NCI-H1417 treated with DMSO at 0.1 percent for 48 hours (cell line): Measurements from ENCODE around the gene KMT2E.
A peak's percentile ranks its signal among the peaks of the same experiment; 100 is the strongest.

ENCODE experiments used
- DNase-seq: peaks from one replicate; lab custom pipeline; 2025; lab: John Stamatoyannopoulos, UW

Gene KMT2E

DNA sequence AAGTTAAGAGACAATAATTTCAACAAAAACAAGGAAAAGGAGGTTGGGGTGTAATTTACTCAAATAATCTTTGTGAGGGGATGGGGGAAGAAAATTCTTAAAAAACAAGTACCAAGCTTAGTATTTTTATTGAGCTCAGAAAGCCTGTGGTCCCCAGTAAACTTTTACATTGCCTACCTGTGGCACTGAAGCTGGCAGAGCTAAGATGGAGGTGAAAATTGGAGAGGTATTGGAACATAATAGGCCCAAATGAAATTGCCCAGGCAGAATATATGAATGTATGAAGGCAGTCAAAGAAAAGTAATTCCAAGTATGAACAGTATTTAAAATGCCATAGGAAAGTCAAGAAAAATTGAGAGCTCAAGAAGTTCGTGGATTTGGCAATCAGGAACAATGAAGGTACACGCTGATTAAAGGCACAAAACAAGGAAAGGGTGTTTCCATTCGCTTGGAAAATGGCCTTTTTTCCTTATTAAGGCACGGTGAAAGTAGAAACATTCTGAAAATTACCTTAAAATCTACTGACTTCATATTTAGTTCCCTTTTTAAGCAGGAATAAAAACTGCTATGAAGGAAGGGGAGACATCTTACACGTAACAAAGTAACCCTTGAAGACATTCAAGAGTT is 3.4 kb upstream of the KMT2E start:
- DNase-seq = no peak

DNA sequence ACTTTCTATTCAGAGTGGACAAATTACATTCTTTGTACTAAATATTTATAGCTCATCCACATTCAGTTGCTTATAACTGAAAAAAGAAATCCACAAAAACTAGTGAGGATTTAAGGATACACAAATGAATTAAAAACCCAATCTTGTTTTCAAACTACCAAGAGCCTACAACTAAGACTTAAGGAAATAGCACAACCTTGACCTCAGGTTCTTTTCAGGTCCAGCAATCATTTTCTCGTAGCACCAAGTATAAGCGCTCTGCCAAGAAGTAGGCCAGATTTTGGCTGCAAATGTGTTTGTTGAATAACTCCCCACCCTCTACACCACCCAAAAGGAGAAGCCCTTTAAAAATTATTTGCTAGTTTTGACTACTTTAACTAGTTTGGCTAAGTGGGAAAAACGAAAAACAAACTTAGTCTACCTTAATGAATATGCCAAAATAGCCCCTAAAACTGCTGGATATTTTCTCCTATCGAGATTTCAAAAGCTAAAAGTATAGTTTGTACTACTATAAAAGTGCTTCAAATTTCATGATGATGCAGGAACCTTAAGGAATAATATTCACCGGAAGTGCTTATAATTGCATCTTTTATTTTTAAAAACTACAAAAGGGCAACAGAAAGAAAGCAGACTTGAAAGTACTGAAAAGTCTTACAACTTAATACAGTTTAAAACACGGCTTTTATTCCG is 2.7 kb upstream of the KMT2E start:
- DNase-seq = no peak

DNA sequence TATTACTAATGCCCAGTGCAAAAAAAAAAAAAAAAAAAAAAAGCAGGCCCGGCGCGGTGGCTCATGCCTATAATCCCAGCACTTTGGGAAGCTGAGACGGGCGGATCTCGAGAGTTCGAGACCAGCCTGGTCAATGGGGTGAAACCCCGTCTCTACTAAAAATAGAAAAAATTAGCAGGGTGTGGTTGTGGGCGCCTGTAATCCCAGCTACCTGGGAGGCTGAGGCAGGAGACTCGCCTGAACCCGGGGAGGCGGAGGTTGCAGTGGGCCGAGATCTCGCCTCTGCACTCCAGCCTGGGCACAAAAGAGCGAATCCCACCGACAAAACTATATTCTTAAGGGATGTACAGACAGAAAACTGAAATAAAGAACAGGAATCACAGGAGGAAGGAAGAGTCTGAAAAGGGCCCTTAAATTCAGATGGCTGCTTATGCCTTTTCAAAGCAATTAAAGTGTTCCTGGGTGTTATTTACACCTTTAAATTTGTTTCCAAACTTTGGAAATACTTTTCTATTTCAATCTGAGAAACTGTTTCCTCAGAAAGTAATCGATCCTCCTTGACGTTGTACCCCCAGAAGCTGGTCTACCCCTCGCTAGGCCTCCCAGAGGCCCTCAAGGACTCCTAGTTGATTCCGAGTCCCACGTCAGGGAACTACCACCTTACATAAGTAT is 2.0 kb upstream of the KMT2E start:
- no peak for DNase-seq

DNA sequence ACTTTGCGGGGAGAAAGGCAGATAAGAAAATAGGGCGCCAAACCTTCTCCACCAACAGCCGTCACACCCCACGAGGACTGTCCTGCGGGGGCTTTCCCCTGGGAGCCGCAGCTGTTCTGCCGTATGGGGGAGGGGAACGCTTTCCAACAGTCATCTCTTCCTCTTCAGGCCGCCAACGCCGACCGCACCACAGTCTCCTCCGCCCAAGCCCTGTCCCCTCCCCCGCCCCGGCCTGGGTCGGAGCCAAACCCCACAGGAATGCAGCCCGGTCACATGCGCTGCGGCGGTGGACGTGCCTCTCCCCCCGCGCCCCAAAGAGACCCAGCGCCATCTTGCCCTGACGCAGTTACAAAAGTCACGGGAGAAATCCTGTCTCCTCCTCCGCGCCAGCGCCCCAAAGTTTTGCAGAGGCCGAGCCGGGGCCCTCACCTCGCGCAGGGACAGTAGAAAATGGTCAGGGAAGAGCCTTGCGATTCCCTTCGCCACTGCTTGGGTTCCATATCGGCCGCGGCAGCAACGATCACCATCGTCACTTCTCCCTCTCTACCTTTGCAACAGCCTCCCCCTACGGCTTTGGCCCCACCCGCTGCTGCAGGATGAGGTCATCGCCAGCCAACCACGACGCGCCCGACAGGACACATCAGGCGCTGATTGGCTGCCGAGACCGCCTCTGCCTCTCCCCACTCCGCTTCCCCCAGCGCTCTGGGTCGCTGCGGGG is 1.3 kb upstream of the KMT2E start:
- DNase-seq = peak; percentile 95

DNA sequence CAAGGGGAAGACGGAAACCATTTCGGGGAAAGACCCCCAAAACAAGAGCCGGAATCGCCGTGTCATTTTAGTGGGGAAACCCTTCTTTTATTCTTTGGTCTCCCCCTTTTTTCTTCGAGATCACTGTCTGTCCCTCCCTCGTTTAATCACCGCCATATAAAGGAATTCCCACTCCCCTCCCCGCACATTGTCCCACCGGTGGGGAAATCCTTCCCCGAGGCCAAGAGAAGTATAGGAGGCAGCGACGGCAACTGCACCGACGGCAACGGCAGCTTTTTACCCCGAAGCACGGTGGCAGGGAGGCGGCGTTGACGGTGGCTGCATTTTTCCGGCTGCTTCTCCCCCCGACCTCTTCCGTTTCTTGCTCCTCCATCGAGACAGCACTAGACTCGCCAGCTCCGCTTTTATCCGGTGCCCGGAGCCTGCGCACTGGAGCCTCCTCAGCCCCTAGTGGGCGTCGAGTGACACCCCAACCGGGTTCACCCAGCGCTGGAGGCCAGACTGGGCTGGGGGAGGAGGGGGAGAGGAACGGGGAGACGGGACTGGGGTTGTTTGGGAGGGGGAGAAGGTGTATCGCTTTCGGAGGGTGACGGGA is 687 bp upstream of the KMT2E start:
- DNase-seq = peak; percentile 60

DNA sequence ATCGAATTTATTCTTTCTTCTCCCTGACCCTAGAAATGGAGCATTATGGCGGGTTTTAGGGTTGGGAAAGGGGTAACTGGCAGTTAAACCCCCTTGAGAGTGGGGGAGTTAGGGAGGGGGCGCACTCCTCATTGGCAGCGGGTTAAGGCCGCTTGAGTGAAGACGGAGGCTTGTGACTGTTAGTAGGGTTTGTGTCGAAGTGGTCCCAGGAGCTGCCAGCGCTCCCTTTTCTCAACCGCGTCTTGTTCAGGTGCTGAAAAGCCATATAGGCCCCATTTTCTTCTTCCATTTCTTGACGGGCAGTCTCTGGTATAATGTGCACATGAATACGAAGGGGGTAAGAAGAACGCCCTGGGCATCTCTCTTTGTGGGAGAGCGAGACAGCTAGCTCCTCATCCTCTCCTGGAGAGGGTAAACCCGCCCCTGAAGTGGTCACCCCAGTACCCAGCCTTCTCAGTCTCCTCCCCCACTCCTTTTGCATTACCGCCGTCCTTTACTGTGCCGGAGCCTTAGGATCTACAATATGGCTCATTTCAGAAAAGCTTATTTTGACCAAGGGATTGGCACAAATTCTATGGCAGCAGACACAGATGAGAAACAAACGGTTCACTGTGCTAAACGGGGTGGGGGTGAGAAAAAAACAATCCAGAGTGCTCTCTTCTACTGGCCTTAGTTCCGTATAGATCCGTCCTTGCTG is 836 bp downstream of the KMT2E start:
- DNase-seq = no peak

DNA sequence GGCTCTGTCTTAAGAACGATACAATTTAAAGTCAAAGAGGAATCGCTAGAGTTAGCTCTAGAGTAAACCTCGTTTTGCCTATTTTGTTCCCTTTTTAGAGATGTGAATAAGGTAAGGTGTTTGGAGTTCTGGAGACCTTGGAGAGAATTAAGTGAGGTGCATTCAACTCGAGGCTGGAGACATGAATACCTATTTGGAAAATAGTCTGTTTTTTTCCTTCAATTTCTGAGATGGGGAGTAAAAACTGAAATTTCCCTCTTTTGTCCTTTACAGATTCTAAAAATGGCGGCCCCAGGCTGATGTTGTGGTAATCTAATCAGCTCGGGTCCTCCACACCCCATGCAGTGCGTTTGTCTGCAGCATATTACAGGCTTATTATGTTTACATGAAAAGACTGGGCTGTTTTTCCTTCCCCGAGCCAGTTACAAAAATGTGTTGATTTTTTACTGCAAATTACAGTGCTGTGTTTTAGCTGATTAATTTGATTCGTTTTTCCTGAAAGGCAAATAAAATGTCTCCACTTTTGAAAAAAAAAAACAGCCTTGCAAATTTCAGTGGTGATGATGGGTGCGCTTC is 1.5 kb downstream of the KMT2E start:
- no peak for DNase-seq

DNA sequence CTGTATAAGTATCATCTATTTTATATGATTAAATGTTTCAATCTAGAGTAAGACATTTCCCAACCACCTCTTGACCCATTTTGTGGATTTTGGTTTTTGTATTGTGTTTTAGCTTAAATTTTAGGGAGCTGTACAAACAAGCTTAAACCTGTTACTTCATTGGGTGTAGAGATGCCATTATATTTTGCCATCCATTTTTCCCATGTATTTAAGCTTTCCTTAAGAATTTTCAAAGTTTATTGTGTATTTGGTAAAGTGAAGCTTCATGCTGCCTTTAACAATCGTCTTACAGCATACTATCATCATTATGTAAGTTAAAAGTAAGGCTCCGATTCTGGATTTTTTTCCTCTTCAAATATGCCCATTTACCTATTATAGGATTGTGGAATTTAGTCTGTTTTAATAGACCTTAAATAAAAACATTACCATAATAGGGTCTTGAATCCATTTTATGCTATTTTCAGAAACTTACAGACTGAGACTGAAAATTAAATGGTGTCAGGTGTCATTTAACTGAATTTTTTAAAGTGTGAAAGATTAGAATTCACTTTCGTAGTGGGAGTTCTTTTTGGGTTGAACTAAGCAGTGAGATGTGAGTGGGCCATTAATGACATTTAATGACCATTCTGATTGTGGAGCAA is 2.2 kb downstream of the KMT2E start:
- DNase-seq = no peak

DNA sequence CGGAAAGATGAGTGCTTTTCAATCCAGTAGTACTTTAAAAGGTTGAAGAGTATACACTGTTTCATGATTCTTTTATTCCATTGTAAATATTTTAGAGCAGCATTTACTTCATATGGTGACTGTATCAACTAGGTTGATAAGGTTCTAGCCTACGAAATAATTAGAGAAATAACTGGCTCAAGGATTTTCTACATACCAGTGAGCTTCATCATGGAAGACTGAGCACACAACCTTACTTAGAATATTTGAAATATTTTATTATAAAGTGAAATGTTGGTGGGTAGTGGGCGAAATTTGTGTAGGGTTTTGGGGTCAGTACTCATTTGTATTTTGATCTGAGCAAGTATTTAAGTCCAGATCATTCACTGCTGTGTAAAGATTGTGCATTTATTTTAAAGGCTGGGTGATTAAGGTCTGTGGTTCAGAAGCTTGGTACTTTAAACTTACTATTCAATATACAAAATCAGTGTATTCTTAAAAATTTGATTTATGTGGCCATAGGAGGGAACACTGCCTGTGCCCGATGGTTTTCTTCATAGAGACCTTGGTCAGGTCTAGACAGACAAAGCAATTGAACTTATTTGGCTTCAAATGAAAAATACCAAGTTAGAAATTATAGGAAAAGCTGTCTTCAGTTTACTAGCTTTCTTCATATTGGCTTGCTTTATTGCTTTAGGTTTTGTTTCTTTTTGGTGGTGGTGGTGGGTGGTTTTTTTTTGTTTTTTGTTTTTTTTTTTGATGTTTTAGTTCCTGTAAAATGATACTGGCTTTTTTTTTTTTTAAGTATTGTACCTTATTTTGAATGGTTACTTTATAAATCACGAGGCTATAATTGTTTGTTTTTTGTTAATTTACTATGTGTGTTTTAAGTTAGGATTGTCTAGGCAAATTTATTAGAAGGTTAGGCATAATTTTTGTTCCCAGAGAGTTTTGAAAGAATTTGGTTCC is 3.0 kb downstream of the KMT2E start:
- DNase-seq = no peak

DNA sequence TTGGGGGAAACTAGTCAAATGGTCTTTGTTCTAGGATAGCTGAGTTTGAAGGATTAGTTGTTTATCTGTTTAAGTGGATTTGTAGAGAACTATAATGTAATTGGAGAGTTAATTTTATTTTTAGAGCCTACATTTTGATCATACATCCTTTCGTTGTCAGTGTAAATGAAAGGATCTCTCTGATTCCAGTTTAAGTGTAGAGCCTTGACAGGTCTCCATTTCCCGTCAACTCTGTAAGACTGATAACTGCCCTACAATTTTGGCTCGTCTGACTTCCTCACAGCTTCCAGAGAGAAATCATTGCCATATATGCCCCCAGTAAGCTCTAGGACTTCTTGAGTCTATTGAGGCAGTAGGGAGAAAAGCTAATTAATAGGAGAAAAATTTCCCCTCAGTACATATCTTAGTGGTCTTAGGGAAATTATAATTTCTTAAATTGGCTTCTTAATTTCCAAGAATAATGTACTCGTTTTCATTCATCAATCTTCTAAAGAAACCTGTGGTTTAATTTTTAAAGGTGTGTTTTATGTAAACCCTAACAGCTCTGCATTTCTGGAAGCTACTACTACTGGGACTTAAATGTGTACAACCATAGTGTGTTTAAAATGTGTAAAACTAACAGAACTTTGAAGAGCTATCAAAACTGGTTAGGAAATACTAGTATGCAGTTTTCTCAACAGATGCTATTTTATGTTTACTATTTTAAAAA is 3.8 kb downstream of the KMT2E start:
- DNase-seq = no peak

DNA sequence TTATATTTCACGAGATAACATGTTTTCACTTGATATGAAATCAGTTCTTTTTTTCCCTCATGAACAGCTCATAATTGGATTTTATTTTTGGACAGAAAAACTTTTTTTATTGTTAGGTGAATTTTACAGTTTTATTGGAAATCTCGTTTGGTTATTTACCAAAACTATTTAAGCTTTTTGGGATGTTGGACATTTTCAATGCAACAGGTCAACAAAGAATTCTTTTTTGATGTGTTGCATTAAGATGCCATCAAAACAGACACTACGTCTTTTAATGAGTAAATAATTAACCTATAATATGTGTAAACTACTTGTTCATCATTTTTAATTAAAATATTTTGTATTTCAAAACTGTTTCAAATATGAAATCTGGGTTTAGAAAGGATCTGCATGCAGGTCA is 5.3 kb downstream of the KMT2E start:
- DNase-seq = no peak

DNA sequence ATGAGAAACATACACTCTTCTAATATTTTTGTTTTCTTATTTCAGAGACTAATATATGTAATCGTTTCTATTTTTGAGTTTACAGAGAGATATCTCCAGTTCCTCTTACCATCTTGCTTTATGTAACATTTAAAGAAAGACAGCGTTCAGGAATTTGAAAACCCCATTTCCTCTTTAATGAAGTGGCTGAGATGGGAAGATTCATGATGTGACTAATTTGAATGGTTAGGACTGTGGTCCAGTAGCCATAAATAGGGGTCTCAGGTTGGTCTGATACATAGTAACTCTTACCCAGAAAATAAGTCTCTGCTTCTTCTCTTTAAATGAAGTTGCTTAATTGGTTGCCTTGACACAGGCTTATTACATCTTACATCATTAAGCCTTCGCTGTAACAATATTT is 6.9 kb downstream of the KMT2E start:
- DNase-seq = no peak

DNA sequence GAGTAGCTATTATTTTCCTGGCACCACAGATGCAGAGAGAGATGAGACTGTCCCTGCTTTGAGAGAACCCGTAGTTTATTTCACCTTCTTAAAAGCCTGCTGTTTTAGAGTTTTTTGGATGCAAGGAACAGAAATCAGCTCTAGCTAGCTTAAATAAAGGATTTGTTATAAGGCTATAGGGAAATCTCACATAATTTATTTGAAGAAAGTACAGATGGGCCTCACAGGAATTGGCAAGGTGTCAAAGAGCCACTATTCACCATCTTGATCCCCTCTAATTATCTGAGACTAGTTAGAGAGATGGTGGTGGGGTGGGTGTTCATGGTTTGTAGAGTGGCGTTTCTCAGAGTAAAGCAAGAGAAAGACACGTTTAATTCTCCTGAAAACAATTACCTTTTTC is 7.3 kb downstream of the KMT2E start:
- no peak for DNase-seq

DNA sequence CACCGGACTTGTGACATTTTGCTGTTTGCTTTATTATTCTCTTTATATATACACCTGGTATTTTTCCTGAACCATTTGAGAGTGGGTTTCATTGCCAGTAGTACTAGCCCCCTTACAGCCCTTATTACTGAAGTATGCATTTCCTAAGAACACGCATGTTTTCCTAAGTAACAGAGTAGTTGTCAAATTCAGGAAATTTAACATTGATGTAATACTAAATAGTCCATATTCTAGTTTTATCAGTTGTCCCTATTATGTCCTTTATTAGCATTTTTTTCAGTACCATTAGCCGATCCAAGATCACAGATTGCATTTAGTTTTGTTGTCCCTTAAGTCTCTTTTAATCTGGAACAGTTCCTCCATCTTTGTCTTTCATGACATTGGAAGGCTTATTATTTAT is 8.0 kb downstream of the KMT2E start:
- DNase-seq = no peak

DNA sequence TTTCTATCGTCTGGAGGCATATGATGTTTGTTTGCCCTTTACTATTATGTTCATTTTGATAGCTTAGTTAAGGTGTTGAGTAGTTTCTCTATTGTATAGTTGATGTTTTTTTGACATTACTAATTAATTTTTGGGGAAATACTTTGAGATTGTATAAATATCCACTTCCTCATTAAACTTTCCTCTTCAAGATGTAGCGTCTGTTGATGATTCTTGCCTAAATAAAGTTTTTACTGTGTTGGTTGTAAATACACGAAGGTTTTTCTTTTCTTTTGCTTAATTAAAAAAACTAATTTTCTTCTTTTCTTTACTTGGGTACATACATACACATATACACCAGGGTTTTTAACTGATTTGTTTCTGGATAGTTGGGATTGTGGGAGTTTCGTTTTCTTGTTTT is 8.5 kb downstream of the KMT2E start:
- no peak for DNase-seq

DNA sequence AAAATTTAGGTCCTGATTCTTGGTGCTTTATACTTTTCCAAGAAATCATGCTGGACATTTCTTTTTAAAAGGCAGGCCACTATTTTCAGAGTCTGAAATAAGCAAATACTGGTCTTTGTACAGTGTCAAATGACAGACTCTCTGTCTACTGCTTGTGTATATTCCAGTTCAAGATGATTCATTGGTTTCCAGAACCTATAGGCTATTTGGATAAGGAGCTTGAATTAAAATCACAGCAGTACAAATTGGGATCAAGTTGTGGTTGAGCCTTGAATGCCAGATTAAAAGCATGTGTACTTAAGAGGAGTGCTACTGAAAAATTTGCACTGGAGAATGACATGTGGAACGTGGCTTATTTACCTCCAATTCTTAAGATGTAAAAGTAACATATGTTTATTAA is 10.7 kb downstream of the KMT2E start:
- no peak for DNase-seq

DNA sequence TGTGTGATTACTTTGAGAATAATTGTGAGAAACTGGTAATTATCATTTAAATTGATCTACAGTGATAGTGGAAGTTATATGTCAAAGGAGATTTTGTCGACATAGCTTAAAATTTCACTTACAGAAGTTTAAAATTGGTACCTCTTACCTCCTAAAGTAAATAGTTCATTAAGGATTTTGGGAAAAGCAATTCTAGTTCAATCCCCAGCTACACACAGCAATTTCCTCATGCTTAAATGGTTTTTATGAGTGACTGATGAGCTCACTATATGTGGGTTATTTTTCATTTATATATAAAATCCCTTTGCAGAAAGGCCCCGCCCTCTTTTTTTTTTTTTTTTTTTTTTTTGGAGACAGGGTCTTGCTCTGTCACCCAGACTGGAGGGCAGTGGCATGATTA is 12.7 kb downstream of the KMT2E start:
- no peak for DNase-seq

DNA sequence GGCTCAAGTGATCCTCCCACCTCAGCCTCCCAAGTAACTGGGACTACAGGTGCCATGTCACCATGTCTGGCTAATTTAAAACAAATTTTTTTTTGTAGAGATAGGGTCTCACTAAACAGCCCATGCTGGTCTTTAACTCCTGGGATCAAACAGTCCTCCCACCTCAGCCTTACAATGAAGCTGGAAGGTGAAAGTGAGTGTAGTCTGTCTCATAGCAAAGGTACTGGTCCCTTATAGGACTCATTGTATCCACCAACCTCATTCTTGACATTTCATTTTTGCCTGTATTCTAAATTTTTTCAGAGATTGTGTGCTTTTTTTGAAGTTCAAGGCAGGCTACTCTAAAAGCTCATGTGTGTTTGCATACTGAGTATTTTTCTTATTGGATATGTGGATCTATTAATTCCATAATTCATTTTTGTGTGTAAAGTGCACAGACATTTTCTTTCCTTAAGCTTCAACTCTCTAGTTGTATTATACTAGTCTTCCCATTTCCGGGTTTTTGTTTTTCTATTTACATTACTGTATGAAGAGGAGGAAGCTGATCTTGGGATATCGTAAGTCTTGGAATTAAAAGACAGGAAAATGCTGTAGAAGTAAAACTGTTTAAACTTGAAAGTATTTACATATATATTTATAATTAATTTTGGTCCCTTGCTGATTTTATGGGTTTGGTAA is 13.3 kb downstream of the KMT2E start:
- DNase-seq = no peak

DNA sequence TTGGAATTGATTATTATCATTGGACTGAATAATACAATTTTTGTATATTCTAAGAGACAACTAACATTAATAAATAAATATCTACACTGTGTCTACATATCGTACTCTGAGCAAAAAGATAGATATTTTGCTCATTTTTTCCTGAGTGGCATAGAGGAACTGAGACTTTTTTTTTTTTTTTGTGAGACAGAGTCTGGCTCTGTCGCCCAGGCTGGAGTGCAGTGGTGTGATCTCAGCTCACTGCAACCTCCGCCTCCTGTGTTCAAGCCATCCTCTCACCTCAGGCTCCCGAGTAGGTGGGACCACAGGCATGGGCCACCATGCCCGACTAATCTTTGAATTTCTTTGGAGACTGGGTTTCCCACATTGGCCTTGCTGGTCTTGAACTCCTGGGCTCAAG is 14.0 kb downstream of the KMT2E start:
- DNase-seq = no peak
